Measurements from ENCODE around the gene CAPN9.

- TF ChIP-seq, protein P1, sequence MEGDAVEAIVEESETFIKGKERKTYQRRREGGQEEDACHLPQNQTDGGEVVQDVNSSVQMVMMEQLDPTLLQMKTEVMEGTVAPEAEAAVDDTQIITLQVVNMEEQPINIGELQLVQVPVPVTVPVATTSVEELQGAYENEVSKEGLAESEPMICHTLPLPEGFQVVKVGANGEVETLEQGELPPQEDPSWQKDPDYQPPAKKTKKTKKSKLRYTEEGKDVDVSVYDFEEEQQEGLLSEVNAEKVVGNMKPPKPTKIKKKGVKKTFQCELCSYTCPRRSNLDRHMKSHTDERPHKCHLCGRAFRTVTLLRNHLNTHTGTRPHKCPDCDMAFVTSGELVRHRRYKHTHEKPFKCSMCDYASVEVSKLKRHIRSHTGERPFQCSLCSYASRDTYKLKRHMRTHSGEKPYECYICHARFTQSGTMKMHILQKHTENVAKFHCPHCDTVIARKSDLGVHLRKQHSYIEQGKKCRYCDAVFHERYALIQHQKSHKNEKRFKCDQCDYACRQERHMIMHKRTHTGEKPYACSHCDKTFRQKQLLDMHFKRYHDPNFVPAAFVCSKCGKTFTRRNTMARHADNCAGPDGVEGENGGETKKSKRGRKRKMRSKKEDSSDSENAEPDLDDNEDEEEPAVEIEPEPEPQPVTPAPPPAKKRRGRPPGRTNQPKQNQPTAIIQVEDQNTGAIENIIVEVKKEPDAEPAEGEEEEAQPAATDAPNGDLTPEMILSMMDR (IDR thresholded peaks at IDR 0.05; ENCODE audit: borderline replicate concordance, extremely low read depth, low read length, poor library complexity, severe bottlenecking), result no peak
- TF ChIP-seq EZH2 (IDR thresholded peaks at IDR 0.05; ENCODE audit: borderline replicate concordance, low read depth, low read length, severe bottlenecking), result no peak
Observed at GRCh38 chr1:230753191-230753585, 6.0 kb downstream of the CAPN9 start.

Measured in DND-41 (cell line).